ENCODE data around the gene RPP14.
A peak's percentile ranks its signal among the peaks of the same experiment; 100 is the strongest.
"Not testable (repeated sequence)": the region's sequence is repeated elsewhere in the genome, so short reads cannot be mapped to it uniquely, and the experiment has no call there.

The RPP14 gene

GRCh38 chr3:58290446-58290845, 15.6 kb upstream of the RPP14 start:
- intact Hi-C loops (cut with DNase I); DNase-seq: not testable (repeated sequence)

GRCh38 chr3:58291671-58292338, 14.2 kb upstream of the RPP14 start:
- intact Hi-C loops (cut with DNase I), result no loop called here
- DNase-seq, result no peak

- intact Hi-C loops (cut with DNase I), result no loop called here
- DNase-seq, result no peak
Measured at GRCh38 chr3:58292866-58293265, 13.2 kb upstream of the RPP14 start.

- peak in 8 of 10 donors; percentile 50 to 95 (median 62) for DNase-seq
- intact Hi-C loops (cut with DNase I), result no loop called here
Measured at GRCh38 chr3:58293516-58293915, 12.5 kb upstream of the RPP14 start.

GRCh38 chr3:58296269-58296668, 9.8 kb upstream of the RPP14 start:
- intact Hi-C loops (cut with DNase I), result no loop called here
- DNase-seq, result peak in 8 of 10 donors; percentile 33 to 94 (median 60)

- no peak for DNase-seq
- intact Hi-C loops (cut with DNase I), result no loop called here
Measured at GRCh38 chr3:58296843-58297242, 9.2 kb upstream of the RPP14 start.

GRCh38 chr3:58298190-58298589, 7.9 kb upstream of the RPP14 start:
- intact Hi-C loops (cut with DNase I), result no loop called here
- DNase-seq, result no peak

- no peak for DNase-seq
- intact Hi-C loops (cut with DNase I), result no loop called here
Measured at GRCh38 chr3:58299075-58299474, 7.0 kb upstream of the RPP14 start.

- intact Hi-C loops (cut with DNase I), result loop anchor here (1.0 to 10.0 kb wide), 3 partner anchors 63 to 295 kb away; partner anchors contain the start of genes ABHD6 and FLNB
- no peak for DNase-seq
Measured at GRCh38 chr3:58299839-58300516, 6.1 kb upstream of the RPP14 start.

GRCh38 chr3:58307639-58308215, 1.7 kb downstream of the RPP14 start:
- DNase-seq, result no peak
- intact Hi-C loops (cut with DNase I), result loop anchor here (2.0 to 10.0 kb wide), 5 partner anchors 25 to 323 kb away; partner anchors contain the start of genes FLNB, KCTD6 and PXK

- no peak for DNase-seq
- intact Hi-C loops (cut with DNase I), result loop anchor here (10.0 kb wide), 1 partner anchor 304 kb away; the partner anchor contains the start of gene FLNB
Measured at GRCh38 chr3:58308728-58309127, 2.7 kb downstream of the RPP14 start.

GRCh38 chr3:58317811-58318210, 11.8 kb downstream of the RPP14 start:
- intact Hi-C loops (cut with DNase I), result no loop called here
- no peak for DNase-seq

GRCh38 chr3:58321791-58322190, 15.7 kb downstream of the RPP14 start:
- intact Hi-C loops (cut with DNase I), result loop anchor here (5.0 kb wide), 1 partner anchor 211 kb away; no protein-coding TSS in a partner anchor
- DNase-seq, result no peak

GRCh38 chr3:58322793-58323192, 16.7 kb downstream of the RPP14 start:
- no peak for DNase-seq
- intact Hi-C loops (cut with DNase I), result loop anchor here (5.0 kb wide), 1 partner anchor 210 kb away; no protein-coding TSS in a partner anchor

GRCh38 chr3:58323529-58324390, 17.7 kb downstream of the RPP14 start:
- intact Hi-C loops (cut with DNase I), result loop anchor here (5.0 kb wide), 1 partner anchor 209 kb away; no protein-coding TSS in a partner anchor
- DNase-seq, result no peak

- no peak for DNase-seq
- intact Hi-C loops (cut with DNase I), result loop anchor here (5.0 kb wide), 1 partner anchor 208 kb away; no protein-coding TSS in a partner anchor
Measured at GRCh38 chr3:58324391-58325390, 18.6 kb downstream of the RPP14 start.

- intact Hi-C loops (cut with DNase I), result no loop called here
Measured at GRCh38 chr3:58325525-58325992, 19.5 kb downstream of the RPP14 start.

GRCh38 chr3:58326267-58326900, 20.3 kb downstream of the RPP14 start:
- intact Hi-C loops (cut with DNase I), result no loop called here
- DNase-seq, result no peak

More at GRCh38 chr3:58325525-58325992, 19.5 kb downstream of the RPP14 start:
- DNase-seq, result no peak

Measured in posterior cingulate gyrus (tissue), 11 donors.